T-cell (primary cell): ENCODE data around the gene SH3TC2. TPM values are rescaled to one million over a fixed set of nuclear protein-coding genes. Genes with fewer than 3 reads are reported as not detected.

ENCODE experiments used
- ATAC-seq, 4 experiments: fragments of 200-7000 bp in 3 of 4; fragments of 150-1000 bp in 1 of 4; cut with Tn5 transposase; replicated peaks in 1 of 4; 1 replicate in 3 of 4; 2 replicates in 1 of 4; pipeline ENCODE4 v1.10.0; 2021; ENCODE audit warnings: moderate library complexity in 3 of 4, mild to moderate bottlenecking in 2 of 4, moderate number of reproducible peaks in 1 of 4
- CTCF ChIA-PET, 2 donors: fragments of 300-600 bp; sonication (Branson Sonifier 250); formaldehyde crosslinking; loops; one replicate each; lab custom pipeline; 2022; ENCODE audit warnings: antibody characterized with exemption in 2 of 2; lab: Charles Lee
- POLR2A ChIA-PET, 2 donors: fragments of 300-600 bp; sonication (Branson Sonifier 250); formaldehyde crosslinking; loops; one replicate each; lab custom pipeline; 2022; ENCODE audit warnings: antibody characterized with exemption in 2 of 2; lab: Charles Lee
- DNase-seq, 35 experiments: peaks; one replicate each; pipeline versions ENCODE4 v3.0.0 to v3.0.0-alpha.2; 2013 to 2023
- H3K27ac ChIP-seq: one replicate; pipeline ENCODE4 v1.5.1; 2013; ENCODE audit warnings: low read length
- H3K27me3 ChIP-seq, 2 experiments: replicated peaks in 1 of 2; 1 replicate in 1 of 2; 2 replicates in 1 of 2; pipeline versions ENCODE4 v1.6.1 to v1.7.0; 2013; ENCODE audit warnings: low read length in 1 of 2, mixed read lengths in 1 of 2; ENCODE audit not compliant: control insufficient read depth in 2 of 2, insufficient read depth in 2 of 2; ENCODE audit errors: extremely low read depth in 1 of 2
- H3K36me3 ChIP-seq, 2 donors: 1 replicate in 1 of 2; 2 replicates in 1 of 2; pipeline versions ENCODE4 v1.6.1 to v1.7.0; 2013; ENCODE audit warnings: low read length in 1 of 2; ENCODE audit not compliant: control insufficient read depth in 2 of 2, insufficient read depth in 1 of 2; ENCODE audit errors: extremely low read depth in 1 of 2
- H3K4me1 ChIP-seq, 2 experiments: 1 replicate in 1 of 2; 2 replicates in 1 of 2; pipeline versions ENCODE4 v1.6.1 to v1.7.0; 2013; ENCODE audit warnings: low read length in 2 of 2, mixed read lengths in 1 of 2; ENCODE audit not compliant: insufficient read depth in 2 of 2, control insufficient read depth in 1 of 2; ENCODE audit errors: extremely low read depth in 1 of 2
- H3K4me3 ChIP-seq, 2 donors: 1 replicate in 1 of 2; 2 replicates in 1 of 2; pipeline versions ENCODE4 v1.5.1 to v1.7.0; 2013; ENCODE audit warnings: mild to moderate bottlenecking in 2 of 2, low read length in 1 of 2, moderate library complexity in 1 of 2; ENCODE audit not compliant: control insufficient read depth in 1 of 2; ENCODE audit errors: extremely low read depth in 1 of 2
- H3K9me3 ChIP-seq: 2 replicates; pipeline ENCODE4 v1.7.0; 2013
- H3K27ac Mint-ChIP-seq, 2 donors: one replicate each; pipeline ENCODE4 v1.8.0; 2020 to 2021; ENCODE audit warnings: mild to moderate bottlenecking in 2 of 2, mixed read lengths in 2 of 2
- H3K27me3 Mint-ChIP-seq, 2 donors: one replicate each; pipeline ENCODE4 v1.8.0; 2021 to 2022; ENCODE audit warnings: mixed read lengths in 2 of 2
- H3K36me3 Mint-ChIP-seq: one replicate; pipeline ENCODE4 v1.8.0; 2021; ENCODE audit warnings: mixed read lengths
- H3K4me1 Mint-ChIP-seq, 3 donors: one replicate each; pipeline ENCODE4 v1.8.0; 2020 to 2022; ENCODE audit warnings: mixed read lengths in 3 of 3, mild to moderate bottlenecking in 1 of 3
- H3K4me3 Mint-ChIP-seq, 3 donors: one replicate each; pipeline ENCODE4 v1.8.0; 2020 to 2022; ENCODE audit warnings: mild to moderate bottlenecking in 3 of 3, mixed read lengths in 3 of 3, moderate library complexity in 3 of 3
- H3K9me3 Mint-ChIP-seq, 3 donors: one replicate each; pipeline ENCODE4 v1.8.0; 2020 to 2022; ENCODE audit warnings: mixed read lengths in 3 of 3
- WGBS: methylation state at CpG from one replicate; pipeline ENCODE4 v1.1.5; 2013; ENCODE audit warnings: missing lambda C conversion rate; ENCODE audit not compliant: insufficient coverage; 5-methylcytosine and 5-hydroxymethylcytosine counted together
- total RNA-seq, 35 experiments: library from RNA in 6 of 35; stranded (reverse) in 6 of 35; fragments of 120-200 nt in 1 of 35; gene quantifications; one replicate each; pipeline versions ENCODE4 v1.2.1 to v1.2.4 and lab custom pipeline; 2013 to 2026

The SH3TC2 gene
- total RNA-seq, 5 donors from 2014 or later (not counting 1 experiment from before 2014, with no cell fraction given): not detected

DNA sequence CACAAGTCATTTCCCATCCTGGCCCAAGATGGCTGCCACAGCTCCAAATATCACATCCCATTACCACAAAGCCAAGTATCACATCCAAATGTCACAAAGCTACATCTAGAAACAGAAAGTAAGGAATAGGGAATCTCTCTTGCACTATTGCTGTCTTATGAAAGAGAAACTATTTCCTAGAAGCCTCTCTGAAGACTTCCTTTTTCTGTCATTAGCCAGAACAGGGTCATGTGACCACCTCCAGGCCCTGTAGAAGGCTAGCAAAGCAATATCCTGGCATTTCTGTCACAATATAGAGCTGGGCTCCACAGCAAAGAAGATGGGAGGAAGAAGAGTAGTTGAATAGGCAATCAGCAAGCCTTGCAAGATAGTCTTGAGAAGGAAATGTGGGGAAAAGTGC is 99.2 kb downstream of the SH3TC2 start:
- no peak for ATAC-seq
- DNase-seq: no peak
- H3K27ac ChIP-seq: no peak overlapping the region
- Mint-ChIP-seq H3K36me3 (no peaks in the 10 kb centered on the region), H3K27ac (no peak overlapping the region), H3K9me3 (no peaks in the 10 kb centered on the region), H3K4me1 (peaks cover 0 to 4% (median 1%) of the 10 kb centered on the region in 3 donors), H3K27me3 (peaks cover 3 to 4% of the 10 kb centered on the region in 2 donors), H3K4me3 (no peak overlapping the region)
- no peaks in the 10 kb centered on the region for H3K36me3 ChIP-seq
- peaks cover 0 to 4% of the 10 kb centered on the region in 2 experiments for H3K27me3 ChIP-seq
- no peak overlapping the region for H3K4me3 ChIP-seq
- ChIA-PET CTCF (interaction anchor here (0.6 to 1.0 kb wide), 2 partner anchors 182 to 223 kb away, joined by 3 read pairs; no protein-coding TSS in a partner anchor), POLR2A (no interaction called here)
- H3K9me3 ChIP-seq: no peaks in the 10 kb centered on the region
- peaks cover 0 to 5% of the 10 kb centered on the region in 2 experiments for H3K4me1 ChIP-seq

DNA sequence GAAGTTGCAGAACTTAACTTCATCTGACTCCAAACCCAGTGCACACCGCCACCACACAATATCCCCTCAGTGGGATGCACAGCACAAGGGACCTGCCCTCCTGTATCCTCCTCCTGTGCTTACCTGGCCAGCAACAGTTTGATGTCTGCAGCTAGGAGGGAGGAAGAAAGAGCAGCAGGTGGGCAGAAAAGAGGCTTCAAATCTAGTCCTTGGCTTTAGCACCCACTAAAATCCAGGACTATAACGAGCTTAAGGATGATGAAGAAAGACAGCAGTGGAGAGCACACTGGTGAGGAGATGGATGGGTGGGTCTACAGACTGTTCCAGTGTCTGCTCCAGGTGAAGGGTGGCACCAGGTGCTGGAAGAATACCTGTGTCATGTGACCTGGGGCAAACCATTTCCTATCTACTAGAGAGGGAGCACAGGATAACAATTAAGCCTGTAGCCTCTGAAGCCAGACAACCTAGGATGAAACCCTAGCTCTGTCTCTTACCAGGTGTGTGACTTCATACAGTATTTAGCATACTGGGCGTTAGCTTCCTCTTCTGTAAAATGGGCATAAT is 100.0 kb downstream of the SH3TC2 start:
- Mint-ChIP-seq H3K4me1 (peaks cover 0 to 4% (median 1%) of the 10 kb centered on the region in 3 donors), H3K4me3 (no peak overlapping the region), H3K27me3 (peaks cover 3 to 4% of the 10 kb centered on the region in 2 donors), H3K36me3 (no peaks in the 10 kb centered on the region), H3K27ac (no peak overlapping the region), H3K9me3 (no peaks in the 10 kb centered on the region)
- no peak overlapping the region for H3K27ac ChIP-seq
- 80% methylated on average over 1 of the region's 3 CpGs for WGBS
- ATAC-seq (no peak), DNase-seq (no peak)
- H3K9me3 ChIP-seq: no peaks in the 10 kb centered on the region
- H3K36me3 ChIP-seq: no peaks in the 10 kb centered on the region
- POLR2A ChIA-PET: no interaction called here
- H3K27me3 ChIP-seq: peaks cover 0 to 4% of the 10 kb centered on the region in 2 experiments
- H3K4me1 ChIP-seq: peaks cover 0 to 5% of the 10 kb centered on the region in 2 experiments
- CTCF ChIA-PET: interaction anchor here in 1 of 2 donors (1.0 to 1.6 kb wide), 2 partner anchors 222 to 232 kb away, joined by 3 to 7 read pairs; no protein-coding TSS in a partner anchor
- H3K4me3 ChIP-seq: no peak overlapping the region

DNA sequence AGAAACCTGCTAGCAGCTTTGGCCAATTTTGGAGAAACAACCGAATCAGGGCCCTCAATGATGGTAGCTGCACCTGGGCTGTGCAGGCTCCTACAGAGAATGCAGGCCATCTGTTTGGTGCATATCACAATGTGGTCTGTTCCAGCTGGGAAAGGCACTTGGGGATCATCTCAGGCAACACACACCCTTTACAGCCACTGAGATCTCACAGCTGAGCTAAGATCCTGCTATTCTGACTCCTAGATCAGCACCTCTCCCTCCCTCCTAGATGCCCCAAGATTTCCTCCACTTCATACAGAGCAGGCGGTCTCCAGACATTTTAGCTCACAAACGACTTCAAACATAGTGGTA is 100.7 kb downstream of the SH3TC2 start:
- no peak for ATAC-seq
- ChIA-PET POLR2A (no interaction called here), CTCF (interaction anchor here in 1 of 2 donors (1.6 kb wide), 1 partner anchor 231 kb away, joined by 7 read pairs; no protein-coding TSS in a partner anchor)
- peaks cover 0 to 4% (median 1%) of the 10 kb centered on the region in 3 donors for H3K4me1 Mint-ChIP-seq
- WGBS: 60% methylated on average over 1 of the region's 3 CpGs
- Histone ChIP-seq H3K27me3 (peaks cover 0 to 2% of the 10 kb centered on the region in 2 experiments), H3K4me3 (no peak overlapping the region), H3K36me3 (no peaks in the 10 kb centered on the region), H3K27ac (no peak overlapping the region), H3K4me1 (peaks cover 0 to 9% of the 10 kb centered on the region in 2 experiments), H3K9me3 (no peaks in the 10 kb centered on the region)
- H3K27ac Mint-ChIP-seq: no peak overlapping the region
- no peak for DNase-seq
- peaks cover 3 to 4% of the 10 kb centered on the region in 2 donors for H3K27me3 Mint-ChIP-seq
- H3K36me3 Mint-ChIP-seq: no peaks in the 10 kb centered on the region
- no peaks in the 10 kb centered on the region for H3K9me3 Mint-ChIP-seq
- H3K4me3 Mint-ChIP-seq: no peak overlapping the region

DNA sequence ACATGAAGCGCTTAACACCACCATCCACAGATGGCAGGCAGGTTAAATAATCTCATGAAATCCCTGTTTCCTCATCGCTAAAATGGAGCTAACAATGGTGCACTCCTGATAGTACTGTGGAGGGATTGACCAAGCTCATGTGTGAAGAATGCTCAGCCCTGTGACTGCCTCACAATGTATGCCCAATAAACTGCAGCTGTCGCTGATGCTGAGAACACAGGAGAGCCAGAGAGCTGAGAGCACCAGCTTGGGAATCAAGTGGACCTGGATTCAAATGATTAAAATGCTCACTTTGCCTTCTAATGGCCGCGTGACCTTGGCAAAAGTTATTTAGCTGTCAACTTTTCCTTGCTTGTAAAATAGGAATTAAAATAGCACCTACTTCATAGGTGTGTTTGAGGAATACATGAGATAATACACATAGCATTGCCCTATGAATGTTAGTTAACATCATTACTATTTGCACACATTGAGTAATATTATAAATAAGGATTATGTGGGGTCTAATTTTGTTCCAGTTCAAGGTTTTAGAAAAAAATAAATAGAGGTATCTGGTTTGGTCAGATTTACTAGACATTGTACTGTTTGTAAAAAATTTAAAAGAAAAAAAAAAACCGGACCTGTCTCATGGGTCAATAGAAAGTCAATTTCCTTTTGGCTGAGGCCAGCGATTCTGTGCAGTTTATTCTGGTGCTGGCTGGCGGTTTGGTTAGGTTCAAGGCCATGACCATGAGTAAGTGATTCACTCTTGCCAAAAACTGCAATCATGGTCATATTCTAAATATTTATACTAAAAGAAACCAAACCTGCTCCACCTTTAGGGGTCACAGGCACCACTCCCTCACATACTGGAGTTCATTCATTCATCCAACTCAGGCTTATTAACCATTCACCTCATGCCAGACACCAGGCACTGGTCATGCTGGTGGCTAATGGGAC is 101.3 kb downstream of the SH3TC2 start:
- no peak for DNase-seq
- Mint-ChIP-seq H3K9me3 (no peaks in the 10 kb centered on the region), H3K4me3 (no peak overlapping the region), H3K4me1 (peaks cover 0 to 4% (median 1%) of the 10 kb centered on the region in 3 donors), H3K27me3 (peaks cover 3 to 4% of the 10 kb centered on the region in 2 donors), H3K36me3 (no peaks in the 10 kb centered on the region), H3K27ac (no peak overlapping the region)
- no peak for ATAC-seq
- CTCF ChIA-PET: interaction anchor here in 1 of 2 donors (0.6 to 1.6 kb wide), 5 partner anchors 37 to 584 kb away, joined by 3 to 7 read pairs (median 3); no protein-coding TSS in a partner anchor
- WGBS: 85% methylated on average over 3 of the region's 8 CpGs
- no peak overlapping the region for H3K27ac ChIP-seq
- H3K36me3 ChIP-seq: no peaks in the 10 kb centered on the region
- POLR2A ChIA-PET: interaction anchor here in 1 of 2 donors (0.5 kb wide), 1 partner anchor 148 kb away, joined by 3 read pairs; no protein-coding TSS in a partner anchor
- no peaks in the 10 kb centered on the region for H3K9me3 ChIP-seq
- H3K4me1 ChIP-seq: peaks cover 0 to 14% of the 10 kb centered on the region in 2 experiments
- H3K27me3 ChIP-seq: peaks cover 0 to 5% of the 10 kb centered on the region in 2 experiments
- H3K4me3 ChIP-seq: no peak overlapping the region

DNA sequence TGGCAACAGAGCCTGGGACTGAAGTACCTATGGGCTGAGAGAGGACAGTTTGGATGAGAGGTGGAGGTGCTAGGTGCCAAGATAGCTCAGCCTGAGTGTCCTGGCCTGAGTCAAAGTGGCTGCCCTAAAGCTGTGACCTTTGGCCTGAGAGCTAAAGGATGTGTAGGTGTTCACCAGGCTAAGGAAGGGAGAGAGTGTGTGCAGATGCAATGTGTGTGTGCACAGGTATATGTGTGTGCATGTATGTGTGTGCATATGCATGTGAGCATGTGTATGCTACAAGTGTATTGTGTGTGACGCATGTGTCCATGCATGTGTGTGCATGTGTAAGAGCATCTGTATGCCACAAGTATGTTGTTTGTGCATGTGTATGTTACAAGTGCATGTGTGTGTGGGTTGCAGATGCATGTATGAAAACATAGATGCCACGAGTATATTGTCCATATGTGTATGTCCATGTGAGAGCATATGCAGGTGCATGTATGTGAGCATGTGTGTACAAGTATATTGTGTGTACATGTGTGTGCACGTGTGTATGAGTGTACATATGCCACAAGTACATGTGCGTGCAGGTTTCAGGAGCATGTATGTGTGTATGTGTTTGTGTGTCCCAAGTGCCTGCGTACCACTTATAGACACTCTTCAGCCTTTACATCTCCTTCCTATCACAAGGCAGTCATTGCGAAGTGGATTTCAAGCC is 102.6 kb downstream of the SH3TC2 start:
- Histone ChIP-seq H3K27ac (no peak overlapping the region), H3K36me3 (no peaks in the 10 kb centered on the region), H3K9me3 (no peaks in the 10 kb centered on the region), H3K4me3 (no peak overlapping the region), H3K4me1 (peaks cover 0 to 14% of the 10 kb centered on the region in 2 experiments), H3K27me3 (peaks cover 0 to 3% of the 10 kb centered on the region in 2 experiments)
- WGBS: 90% methylated on average over 3 of the region's 6 CpGs
- Mint-ChIP-seq H3K4me3 (no peak overlapping the region), H3K27me3 (peaks cover 3 to 4% of the 10 kb centered on the region in 2 donors), H3K36me3 (no peaks in the 10 kb centered on the region), H3K27ac (no peak overlapping the region), H3K4me1 (peaks cover 0 to 4% (median 1%) of the 10 kb centered on the region in 3 donors), H3K9me3 (no peaks in the 10 kb centered on the region)
- POLR2A ChIA-PET: interaction anchor here in 1 of 2 donors (0.5 kb wide), 1 partner anchor 147 kb away, joined by 3 read pairs; no protein-coding TSS in a partner anchor
- DNase-seq: no peak
- CTCF ChIA-PET: interaction anchor here (0.6 to 3.8 kb wide), 4 partner anchors 12 to 220 kb away, joined by 3 to 47 read pairs (median 3); no protein-coding TSS in a partner anchor
- no peak for ATAC-seq
